HEK293T (cell line): ENCODE data around the gene BMAL1.
"Not testable (repeated sequence)": the region's sequence is repeated elsewhere in the genome, so short reads cannot be mapped to it uniquely, and the experiment has no call there.

Experiments used
- FOXM1 ChIP-seq: fragments of 450-650 bp; IDR thresholded peaks from 2 replicates; pipeline ENCODE4 v1.6.1; 2017; ENCODE audit warnings: mild to moderate bottlenecking, borderline replicate concordance
- HDGF ChIP-seq: fragments of 450-650 bp; IDR thresholded peaks from 2 replicates; pipeline ENCODE4 v1.6.1; 2017; ENCODE audit warnings: antibody characterized with exemption, borderline replicate concordance
- NFRKB ChIP-seq: fragments of 450-650 bp; IDR thresholded peaks from 2 replicates; pipeline ENCODE4 v1.6.1; 2016; ENCODE audit warnings: mild to moderate bottlenecking, moderate library complexity
- SP1 ChIP-seq: fragments of 450-650 bp; IDR thresholded peaks from 2 replicates; pipeline ENCODE4 v1.6.1; 2017

DNA sequence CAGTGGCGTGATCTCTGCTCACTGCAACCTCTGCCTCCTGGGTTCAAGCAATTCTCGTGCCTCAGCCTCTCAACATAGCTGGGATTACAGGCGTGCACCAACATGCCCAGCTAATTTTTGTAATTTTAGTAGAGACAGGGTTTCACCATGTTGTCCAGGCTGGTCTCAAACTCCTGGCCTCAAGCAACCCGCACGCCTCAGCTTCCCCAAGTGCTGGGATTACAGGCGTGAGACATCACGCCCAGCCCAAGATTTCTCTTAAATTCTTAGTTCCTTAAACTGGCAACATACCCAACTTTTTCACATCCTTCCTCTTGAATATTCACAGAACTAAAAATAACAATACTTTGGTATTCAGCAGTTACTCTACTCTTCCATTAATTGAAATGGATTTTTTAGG, 159.2 kb downstream of the BMAL1 start:
- TF ChIP-seq NFRKB, FOXM1, HDGF, SP1: not testable (repeated sequence)
